ENCODE results near the gene JAKMIP2. TPM values are rescaled to one million over a fixed set of nuclear protein-coding genes. Genes with fewer than 3 reads are reported as not detected.
A peak's percentile ranks its signal among the peaks of the same experiment; 100 is the strongest.
"Not testable (repeated sequence)": the region's sequence is repeated elsewhere in the genome, so short reads cannot be mapped to it uniquely, and the experiment has no call there.

Gene JAKMIP2
- total and polyA plus RNA-seq, 2 donors (not counting 3 experiments of a cell fraction or from before 2014, with no cell fraction given): not detected

GRCh38 chr5:147822686-147823491, 40.4 kb upstream of the JAKMIP2 start:
- H2AFZ ChIP-seq (ENCODE audit: low read depth, low read length): peak overlapping the region; percentile 59
- H3K4me3 ChIP-seq (replicated peaks in 1 of 3; ENCODE audit: insufficient read depth in 1 of 3, low read depth in 1 of 3, low read length in 3 of 3): no peak overlapping the region
- no peaks in the 10 kb centered on the region for H3K9me1 ChIP-seq (replicated peaks; ENCODE audit: control insufficient read depth, extremely low read depth, insufficient read depth, low read length)
- FAIRE-seq: peak; percentile 67
- dilution Hi-C loops (cut with MboI; ENCODE audit: extremely low pct_ligation_motif_present, low sequenced_read_pairs): no loop called here
- H3K36me3 ChIP-seq (ENCODE audit: control insufficient read depth in 2 of 2, extremely low read depth in 1 of 2, insufficient read depth in 2 of 2, low read length in 2 of 2): no peaks in the 10 kb centered on the region
- H3K4me1 ChIP-seq (ENCODE audit: control insufficient read depth, extremely low read depth, insufficient read depth, low read length): no peaks in the 10 kb centered on the region
- POLR2A ChIA-PET: no interaction called here
- no peak overlapping the region for H3K9ac ChIP-seq (replicated peaks; ENCODE audit: extremely low read depth, insufficient read depth, low read length)
- peak; percentile 70 for DNase-seq (ENCODE audit: low read depth, low spot score)
- no peak for TF ChIP-seq POLR2A (IDR thresholded peaks at IDR 0.05; ENCODE audit: low read depth, low read length)
- TF ChIP-seq, protein P1, sequence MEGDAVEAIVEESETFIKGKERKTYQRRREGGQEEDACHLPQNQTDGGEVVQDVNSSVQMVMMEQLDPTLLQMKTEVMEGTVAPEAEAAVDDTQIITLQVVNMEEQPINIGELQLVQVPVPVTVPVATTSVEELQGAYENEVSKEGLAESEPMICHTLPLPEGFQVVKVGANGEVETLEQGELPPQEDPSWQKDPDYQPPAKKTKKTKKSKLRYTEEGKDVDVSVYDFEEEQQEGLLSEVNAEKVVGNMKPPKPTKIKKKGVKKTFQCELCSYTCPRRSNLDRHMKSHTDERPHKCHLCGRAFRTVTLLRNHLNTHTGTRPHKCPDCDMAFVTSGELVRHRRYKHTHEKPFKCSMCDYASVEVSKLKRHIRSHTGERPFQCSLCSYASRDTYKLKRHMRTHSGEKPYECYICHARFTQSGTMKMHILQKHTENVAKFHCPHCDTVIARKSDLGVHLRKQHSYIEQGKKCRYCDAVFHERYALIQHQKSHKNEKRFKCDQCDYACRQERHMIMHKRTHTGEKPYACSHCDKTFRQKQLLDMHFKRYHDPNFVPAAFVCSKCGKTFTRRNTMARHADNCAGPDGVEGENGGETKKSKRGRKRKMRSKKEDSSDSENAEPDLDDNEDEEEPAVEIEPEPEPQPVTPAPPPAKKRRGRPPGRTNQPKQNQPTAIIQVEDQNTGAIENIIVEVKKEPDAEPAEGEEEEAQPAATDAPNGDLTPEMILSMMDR (IDR thresholded peaks at IDR 0.05; ENCODE audit: extremely low read depth in 1 of 2, insufficient read depth in 1 of 2, low read depth in 1 of 2, low read length in 2 of 2): peak; percentile 79 to 83
- no peak overlapping the region for H3K4me2 ChIP-seq (ENCODE audit: insufficient read depth, low read length)
- no peaks in the 10 kb centered on the region for H3K9me3 ChIP-seq (replicated peaks; ENCODE audit: control insufficient read depth, insufficient read depth, low read length)
- H3K79me2 ChIP-seq (ENCODE audit: control insufficient read depth, insufficient read depth, low read length): no peaks in the 10 kb centered on the region
- H3K27me3 ChIP-seq (ENCODE audit: control insufficient read depth in 2 of 2, insufficient read depth in 2 of 2, low read length in 2 of 2): peaks cover 4 to 8% of the 10 kb centered on the region in 2 experiments
- no peak overlapping the region for H3K27ac ChIP-seq (ENCODE audit: insufficient read depth, low read depth, low read length)
- no peaks in the 10 kb centered on the region for H4K20me1 ChIP-seq (replicated peaks; ENCODE audit: control insufficient read depth, extremely low read depth, insufficient read depth, low read length)
- CTCF ChIA-PET: interaction anchor here (0.6 to 6.3 kb wide), 23 partner anchors 10 to 739 kb away, joined by 3 to 301 read pairs (median 4); partner anchors contain the start of gene SPINK1
- intact Hi-C loops (cut with micrococcal nuclease): loop anchor here (1.0 kb wide), 1 partner anchor 195 kb away; no protein-coding TSS in a partner anchor
- no TSS peak for BruUV-seq (replicated peaks)

GRCh38 chr5:147822222-147822621, 39.7 kb upstream of the JAKMIP2 start:
- H3K36me3 ChIP-seq (ENCODE audit: control insufficient read depth in 2 of 2, extremely low read depth in 1 of 2, insufficient read depth in 2 of 2, low read length in 2 of 2); H3K9me1 ChIP-seq (replicated peaks; ENCODE audit: control insufficient read depth, extremely low read depth, insufficient read depth, low read length); H3K9ac ChIP-seq (replicated peaks; ENCODE audit: extremely low read depth, insufficient read depth, low read length); FAIRE-seq; H3K27me3 ChIP-seq (ENCODE audit: control insufficient read depth in 2 of 2, insufficient read depth in 2 of 2, low read length in 2 of 2); POLR2A ChIA-PET; H3K4me1 ChIP-seq (ENCODE audit: control insufficient read depth, extremely low read depth, insufficient read depth, low read length); dilution Hi-C loops (cut with MboI; ENCODE audit: extremely low pct_ligation_motif_present, low sequenced_read_pairs); H3K4me2 ChIP-seq (ENCODE audit: insufficient read depth, low read length); H3K9me3 ChIP-seq (replicated peaks; ENCODE audit: control insufficient read depth, insufficient read depth, low read length); H3K79me2 ChIP-seq (ENCODE audit: control insufficient read depth, insufficient read depth, low read length); H3K27ac ChIP-seq (ENCODE audit: insufficient read depth, low read depth, low read length); H4K20me1 ChIP-seq (replicated peaks; ENCODE audit: control insufficient read depth, extremely low read depth, insufficient read depth, low read length); H3K4me3 ChIP-seq (replicated peaks in 1 of 3; ENCODE audit: insufficient read depth in 1 of 3, low read depth in 1 of 3, low read length in 3 of 3); H2AFZ ChIP-seq (ENCODE audit: low read depth, low read length); DNase-seq (ENCODE audit: low read depth, low spot score); BruUV-seq (replicated peaks): not testable (repeated sequence)
- intact Hi-C loops (cut with micrococcal nuclease): loop anchor here (1.0 kb wide), 1 partner anchor 194 kb away; no protein-coding TSS in a partner anchor
- CTCF ChIA-PET: interaction anchor here (0.7 to 6.3 kb wide), 19 partner anchors 10 to 738 kb away, joined by 3 to 301 read pairs (median 5); partner anchors contain the start of gene SPINK1
